ENCODE data around the gene TIPARP.

The TIPARP gene

GRCh38 chr3:156718622-156719306 lies 44.4 kb downstream of the TIPARP start:
- H3K9ac ChIP-seq (ENCODE audit: low read length) = no peak overlapping the region
- H3K27ac ChIP-seq (ENCODE audit: low read depth, low read length) = no peak overlapping the region
- H3K4me3 ChIP-seq (ENCODE audit: low read depth, low read length) = no peak overlapping the region
- no peaks in the 10 kb centered on the region for H3K9me3 ChIP-seq (ENCODE audit: control insufficient read depth, insufficient read depth, low read depth, low read length)
- no peaks in the 10 kb centered on the region for H3K27me3 ChIP-seq (ENCODE audit: control insufficient read depth, insufficient read depth, low read length)
- peaks cover 10% of the 10 kb centered on the region; the same call in 1 of the 2 replicates for H3K4me1 ChIP-seq (ENCODE audit: control insufficient read depth, insufficient read depth, low read length)
- no peaks in the 10 kb centered on the region; the same call in 1 of the 2 replicates for H3K36me3 ChIP-seq (ENCODE audit: control insufficient read depth, insufficient read depth, low read length)

GRCh38 chr3:156720826-156721225 lies 46.4 kb downstream of the TIPARP start:
- Histone ChIP-seq H3K9me3 (ENCODE audit: control insufficient read depth, insufficient read depth, low read depth, low read length) (no peaks in the 10 kb centered on the region), H3K4me3 (ENCODE audit: low read depth, low read length) (no peak overlapping the region), H3K36me3 (ENCODE audit: control insufficient read depth, insufficient read depth, low read length) (no peaks in the 10 kb centered on the region), H3K9ac (ENCODE audit: low read length) (no peak overlapping the region), H3K4me1 (ENCODE audit: control insufficient read depth, insufficient read depth, low read length) (peaks cover 10% of the 10 kb centered on the region; the same call in 1 of the 2 replicates), H3K27ac (ENCODE audit: low read depth, low read length) (no peak overlapping the region), H3K27me3 (ENCODE audit: control insufficient read depth, insufficient read depth, low read length) (no peaks in the 10 kb centered on the region)

GRCh38 chr3:156721687-156722618 lies 47.6 kb downstream of the TIPARP start:
- Histone ChIP-seq H3K27ac (ENCODE audit: low read depth, low read length) (no peak overlapping the region), H3K4me3 (ENCODE audit: low read depth, low read length) (no peak overlapping the region), H3K4me1 (ENCODE audit: control insufficient read depth, insufficient read depth, low read length) (peaks cover 10% of the 10 kb centered on the region; the same call in 1 of the 2 replicates), H3K36me3 (ENCODE audit: control insufficient read depth, insufficient read depth, low read length) (no peaks in the 10 kb centered on the region), H3K27me3 (ENCODE audit: control insufficient read depth, insufficient read depth, low read length) (no peaks in the 10 kb centered on the region), H3K9ac (ENCODE audit: low read length) (no peak overlapping the region), H3K9me3 (ENCODE audit: control insufficient read depth, insufficient read depth, low read depth, low read length) (no peaks in the 10 kb centered on the region)

- H3K36me3 ChIP-seq (ENCODE audit: control insufficient read depth, insufficient read depth, low read length) = no peaks in the 10 kb centered on the region
- no peak overlapping the region for H3K4me3 ChIP-seq (ENCODE audit: low read depth, low read length)
- no peaks in the 10 kb centered on the region for H3K9me3 ChIP-seq (ENCODE audit: control insufficient read depth, insufficient read depth, low read depth, low read length)
- no peak overlapping the region for H3K27ac ChIP-seq (ENCODE audit: low read depth, low read length)
- H3K9ac ChIP-seq (ENCODE audit: low read length) = no peak overlapping the region
- no peaks in the 10 kb centered on the region for H3K27me3 ChIP-seq (ENCODE audit: control insufficient read depth, insufficient read depth, low read length)
- peaks cover 15% of the 10 kb centered on the region; the same call in 1 of the 2 replicates for H3K4me1 ChIP-seq (ENCODE audit: control insufficient read depth, insufficient read depth, low read length)
Observed at GRCh38 chr3:156723182-156723619, 48.8 kb downstream of the TIPARP start.

GRCh38 chr3:156725682-156726081 lies 51.3 kb downstream of the TIPARP start:
- no peaks in the 10 kb centered on the region for H3K27me3 ChIP-seq (ENCODE audit: control insufficient read depth, insufficient read depth, low read length)
- peaks cover 17% of the 10 kb centered on the region; the same call in 1 of the 2 replicates for H3K4me1 ChIP-seq (ENCODE audit: control insufficient read depth, insufficient read depth, low read length)
- no peak overlapping the region for H3K27ac ChIP-seq (ENCODE audit: low read depth, low read length)
- H3K9me3 ChIP-seq (ENCODE audit: control insufficient read depth, insufficient read depth, low read depth, low read length) = no peaks in the 10 kb centered on the region
- H3K36me3 ChIP-seq (ENCODE audit: control insufficient read depth, insufficient read depth, low read length) = no peaks in the 10 kb centered on the region
- H3K9ac ChIP-seq (ENCODE audit: low read length) = no peak overlapping the region
- no peak overlapping the region for H3K4me3 ChIP-seq (ENCODE audit: low read depth, low read length)

GRCh38 chr3:156726456-156726855 lies 52.1 kb downstream of the TIPARP start:
- no peak overlapping the region for H3K27ac ChIP-seq (ENCODE audit: low read depth, low read length)
- H3K4me3 ChIP-seq (ENCODE audit: low read depth, low read length) = no peak overlapping the region
- H3K27me3 ChIP-seq (ENCODE audit: control insufficient read depth, insufficient read depth, low read length) = no peaks in the 10 kb centered on the region
- H3K4me1 ChIP-seq (ENCODE audit: control insufficient read depth, insufficient read depth, low read length) = peaks cover 11% of the 10 kb centered on the region; the same call in 1 of the 2 replicates
- H3K9me3 ChIP-seq (ENCODE audit: control insufficient read depth, insufficient read depth, low read depth, low read length) = no peaks in the 10 kb centered on the region
- H3K9ac ChIP-seq (ENCODE audit: low read length) = no peak overlapping the region
- H3K36me3 ChIP-seq (ENCODE audit: control insufficient read depth, insufficient read depth, low read length) = no peaks in the 10 kb centered on the region

- Histone ChIP-seq H3K9ac (ENCODE audit: low read length) (no peak overlapping the region), H3K4me3 (ENCODE audit: low read depth, low read length) (no peak overlapping the region), H3K4me1 (ENCODE audit: control insufficient read depth, insufficient read depth, low read length) (peaks cover 7% of the 10 kb centered on the region; the same call in 1 of the 2 replicates), H3K36me3 (ENCODE audit: control insufficient read depth, insufficient read depth, low read length) (no peaks in the 10 kb centered on the region), H3K27me3 (ENCODE audit: control insufficient read depth, insufficient read depth, low read length) (no peaks in the 10 kb centered on the region), H3K27ac (ENCODE audit: low read depth, low read length) (no peak overlapping the region), H3K9me3 (ENCODE audit: control insufficient read depth, insufficient read depth, low read depth, low read length) (no peaks in the 10 kb centered on the region)
Observed at GRCh38 chr3:156727519-156728205, 53.3 kb downstream of the TIPARP start.

- peaks cover 7% of the 10 kb centered on the region; the same call in 1 of the 2 replicates for H3K4me1 ChIP-seq (ENCODE audit: control insufficient read depth, insufficient read depth, low read length)
- H3K9me3 ChIP-seq (ENCODE audit: control insufficient read depth, insufficient read depth, low read depth, low read length) = no peaks in the 10 kb centered on the region
- no peaks in the 10 kb centered on the region for H3K36me3 ChIP-seq (ENCODE audit: control insufficient read depth, insufficient read depth, low read length)
- H3K27ac ChIP-seq (ENCODE audit: low read depth, low read length) = no peak overlapping the region
- H3K4me3 ChIP-seq (ENCODE audit: low read depth, low read length) = no peak overlapping the region
- H3K9ac ChIP-seq (ENCODE audit: low read length) = no peak overlapping the region
- no peaks in the 10 kb centered on the region for H3K27me3 ChIP-seq (ENCODE audit: control insufficient read depth, insufficient read depth, low read length)
Observed at GRCh38 chr3:156728267-156728985, 54.0 kb downstream of the TIPARP start.

- Histone ChIP-seq H3K4me1 (ENCODE audit: control insufficient read depth, insufficient read depth, low read length) (peaks cover 7% of the 10 kb centered on the region; the same call in 1 of the 2 replicates), H3K4me3 (ENCODE audit: low read depth, low read length) (no peak overlapping the region), H3K36me3 (ENCODE audit: control insufficient read depth, insufficient read depth, low read length) (no peaks in the 10 kb centered on the region), H3K27ac (ENCODE audit: low read depth, low read length) (no peak overlapping the region), H3K9ac (ENCODE audit: low read length) (no peak overlapping the region), H3K27me3 (ENCODE audit: control insufficient read depth, insufficient read depth, low read length) (no peaks in the 10 kb centered on the region), H3K9me3 (ENCODE audit: control insufficient read depth, insufficient read depth, low read depth, low read length) (no peaks in the 10 kb centered on the region)
Observed at GRCh38 chr3:156729460-156730179, 55.2 kb downstream of the TIPARP start.

- Histone ChIP-seq H3K36me3 (ENCODE audit: control insufficient read depth, insufficient read depth, low read length) (no peaks in the 10 kb centered on the region), H3K4me1 (ENCODE audit: control insufficient read depth, insufficient read depth, low read length) (peaks cover 7% of the 10 kb centered on the region; the same call in 1 of the 2 replicates), H3K27me3 (ENCODE audit: control insufficient read depth, insufficient read depth, low read length) (no peaks in the 10 kb centered on the region), H3K27ac (ENCODE audit: low read depth, low read length) (no peak overlapping the region), H3K9me3 (ENCODE audit: control insufficient read depth, insufficient read depth, low read depth, low read length) (no peaks in the 10 kb centered on the region), H3K4me3 (ENCODE audit: low read depth, low read length) (no peak overlapping the region), H3K9ac (ENCODE audit: low read length) (no peak overlapping the region)
Observed at GRCh38 chr3:156731813-156732212, 57.4 kb downstream of the TIPARP start.

All from HUES6 (cell line).